Ishikawa (cell line): ENCODE measurements around the gene TNFRSF1A.

ENCODE experiments used
- CEBPB ChIP-seq: IDR thresholded peaks from 2 replicates; pipeline ENCODE4 v1.6.1; 2012
- CREB1 ChIP-seq: IDR thresholded peaks from 2 replicates; pipeline ENCODE4 v1.6.1; 2012; ENCODE audit warnings: low read depth
- EP300 ChIP-seq: IDR thresholded peaks from 2 replicates; pipeline ENCODE4 v1.6.1; 2012; ENCODE audit warnings: borderline replicate concordance
- FOXM1 ChIP-seq: IDR thresholded peaks from 2 replicates; pipeline ENCODE4 v1.6.1; 2012; ENCODE audit warnings: low read depth, borderline replicate concordance
- NFIC ChIP-seq: IDR thresholded peaks from 2 replicates; pipeline ENCODE4 v1.6.1; 2012
- RAD21 ChIP-seq: IDR thresholded peaks from 2 replicates; pipeline ENCODE4 v1.6.1; 2012; ENCODE audit warnings: low read depth
- REST ChIP-seq: IDR thresholded peaks from 2 replicates; pipeline ENCODE4 v1.6.1; 2012; ENCODE audit warnings: low read depth, mild to moderate bottlenecking
- TAF1 ChIP-seq: IDR thresholded peaks from 2 replicates; pipeline ENCODE4 v1.6.1; 2012; ENCODE audit warnings: low read depth, mild to moderate bottlenecking
- TCF12 ChIP-seq: IDR thresholded peaks from 2 replicates; pipeline ENCODE4 v1.6.1; 2012; ENCODE audit warnings: low read depth
- TEAD4 ChIP-seq: IDR thresholded peaks from 2 replicates; pipeline ENCODE4 v1.6.1; 2012
- YY1 ChIP-seq: IDR thresholded peaks from 2 replicates; pipeline ENCODE4 v1.6.1; 2012; ENCODE audit warnings: low read depth
- ZBTB7A ChIP-seq: IDR thresholded peaks from 2 replicates; pipeline ENCODE4 v1.6.1; 2012; ENCODE audit warnings: low read depth
- TF ChIP-seq, protein P1 (sequence below): IDR thresholded peaks from 2 replicates; pipeline ENCODE4 v1.6.1; 2012
- TF ChIP-seq, protein P2 (sequence below): IDR thresholded peaks from 2 replicates; pipeline ENCODE4 v1.6.1; 2012

DNA sequence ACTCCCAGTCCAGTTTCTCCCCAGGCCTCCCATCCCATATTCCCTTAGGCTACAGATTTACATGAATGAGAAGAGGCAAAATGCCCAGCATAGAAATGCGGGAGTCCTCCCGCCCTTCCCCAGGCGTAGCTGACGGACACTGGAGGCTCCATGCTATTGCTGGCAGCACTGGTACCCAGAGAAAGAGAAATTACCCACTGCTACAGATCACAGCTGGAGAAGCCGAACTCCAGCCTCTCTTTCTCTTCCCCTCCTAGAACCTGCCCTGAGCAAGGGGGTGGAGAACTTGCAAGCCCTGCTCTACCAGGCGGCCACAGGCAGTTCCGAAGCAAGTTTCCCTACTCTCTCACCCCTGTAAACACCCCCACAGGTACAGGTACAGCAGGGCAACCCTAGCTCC, 45.7 kb upstream of the TNFRSF1A start:
- TF ChIP-seq, protein P1, sequence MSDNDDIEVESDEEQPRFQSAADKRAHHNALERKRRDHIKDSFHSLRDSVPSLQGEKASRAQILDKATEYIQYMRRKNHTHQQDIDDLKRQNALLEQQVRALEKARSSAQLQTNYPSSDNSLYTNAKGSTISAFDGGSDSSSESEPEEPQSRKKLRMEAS, result no peak
- TF ChIP-seq TCF12, result no peak
- TF ChIP-seq CEBPB, result no peak
- TF ChIP-seq YY1, result no peak
- TF ChIP-seq RAD21, result no peak
- no peak for TF ChIP-seq REST
- no peak for TF ChIP-seq FOXM1
- TF ChIP-seq, protein P2, sequence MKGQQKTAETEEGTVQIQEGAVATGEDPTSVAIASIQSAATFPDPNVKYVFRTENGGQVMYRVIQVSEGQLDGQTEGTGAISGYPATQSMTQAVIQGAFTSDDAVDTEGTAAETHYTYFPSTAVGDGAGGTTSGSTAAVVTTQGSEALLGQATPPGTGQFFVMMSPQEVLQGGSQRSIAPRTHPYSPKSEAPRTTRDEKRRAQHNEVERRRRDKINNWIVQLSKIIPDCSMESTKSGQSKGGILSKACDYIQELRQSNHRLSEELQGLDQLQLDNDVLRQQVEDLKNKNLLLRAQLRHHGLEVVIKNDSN, result no peak
- no peak for TF ChIP-seq CREB1
- TF ChIP-seq EP300, result no peak
- TF ChIP-seq ZBTB7A, result no peak
- TF ChIP-seq TEAD4, result no peak
- no peak for TF ChIP-seq TAF1
- TF ChIP-seq NFIC, result no peak
